K562 (cell line): ENCODE data around the gene LIX1L. TPM values are rescaled to one million over a fixed set of nuclear protein-coding genes. Genes with fewer than 3 reads are reported as not detected.
A peak's percentile ranks its signal among the peaks of the same experiment; 100 is the strongest.

Source experiments
- BRD4 ChIP-seq: fragments of 200-600 bp; sonication (generic); IDR thresholded peaks from 2 replicates; pipeline ENCODE4 v1.6.1; 2017; ENCODE audit warnings: inconsistent platforms
- DMBX1 ChIP-seq: fragments of 250-450 bp; sonication (Bioruptor Pico); IDR thresholded peaks from 2 replicates; pipeline ENCODE4 v1.8.0; 2022; ENCODE audit warnings: inconsistent platforms, mild to moderate bottlenecking, moderate library complexity, borderline replicate concordance
- E2F1 ChIP-seq: sonication (generic); formaldehyde crosslinking; IDR thresholded peaks from 2 replicates; pipeline ENCODE4 v1.8.1; 2023; ENCODE audit warnings: mild to moderate bottlenecking, missing genetic modification reagents, moderate library complexity
- ELF1 ChIP-seq: fragments of 200-800 bp; sonication (Bioruptor generic); IDR thresholded peaks from 2 replicates; pipeline ENCODE4 v1.6.1; 2016; ENCODE audit warnings: missing genetic modification characterization, missing compliant biosample characterization
- ELK3 ChIP-seq: fragments of 450-650 bp; formaldehyde crosslinking; IDR thresholded peaks from 2 replicates; pipeline ENCODE4 v1.4.0; 2020; ENCODE audit warnings: mild to moderate bottlenecking
- ETV5 ChIP-seq: sonication (generic); formaldehyde crosslinking; IDR thresholded peaks from 2 replicates; pipeline ENCODE4 v1.4.0; 2020; ENCODE audit warnings: low read depth, mild to moderate bottlenecking, missing genetic modification reagents
- ETV6 ChIP-seq, 3 experiments: fragments of 150-350 bp in 1 of 3; sonication (generic) in 1 of 3; formaldehyde crosslinking in 1 of 3; IDR thresholded peaks; 2 replicates each; pipeline versions ENCODE4 v1.6.1 to v1.8.0; 2014 to 2022; ENCODE audit warnings: borderline replicate concordance in 2 of 3, low read depth in 2 of 3, antibody characterized with exemption in 1 of 3, low read length in 1 of 3, mild to moderate bottlenecking in 1 of 3, missing genetic modification reagents in 1 of 3
- EZH2 ChIP-seq: IDR thresholded peaks from 2 replicates; pipeline ENCODE4 v1.6.1; 2012; ENCODE audit warnings: low read depth, mild to moderate bottlenecking, inconsistent platforms, low read length, borderline replicate concordance
- MAFK ChIP-seq: IDR thresholded peaks from 2 replicates; pipeline ENCODE4 v1.6.1; 2011; ENCODE audit warnings: low read length, improper control_type of control experiment
- PHB ChIP-seq: fragments of 250-450 bp; sonication (Bioruptor Pico); IDR thresholded peaks from 2 replicates; pipeline ENCODE4 v1.5.0; 2021
- POLR2A ChIP-seq: fragments of 450-650 bp; conservative IDR thresholded peaks from 2 replicates; pipeline ENCODE4 v1.6.1; 2016
- POLR3G ChIP-seq: IDR thresholded peaks from 2 replicates; pipeline ENCODE4 v1.6.1; 2011; ENCODE audit not compliant: insufficient read length, insufficient replicate concordance; ENCODE audit errors: extremely low read depth
- PTTG1 ChIP-seq: fragments of 450-650 bp; IDR thresholded peaks from 2 replicates; pipeline ENCODE4 v1.6.1; 2016; ENCODE audit warnings: low read depth, mild to moderate bottlenecking, missing genetic modification characterization, missing compliant biosample characterization
- SRSF3 ChIP-seq: fragments of 200-400 bp; formaldehyde crosslinking; IDR thresholded peaks from 2 replicates; pipeline ENCODE4 v1.6.1; 2016; ENCODE audit warnings: mild to moderate bottlenecking, low read length, moderate library complexity; ENCODE audit not compliant: insufficient read depth
- STAT5A ChIP-seq: IDR thresholded peaks from 2 replicates; pipeline ENCODE4 v1.6.1; 2012; ENCODE audit warnings: low read length, inconsistent platforms, borderline replicate concordance
- TBL1XR1 ChIP-seq, 2 experiments: IDR thresholded peaks; 2 replicates each; pipeline ENCODE4 v1.6.1; 2012; ENCODE audit warnings: improper control_type of control experiment in 2 of 2, low read length in 2 of 2, mild to moderate bottlenecking in 1 of 2
- U2AF1 ChIP-seq: fragments of 200-400 bp; formaldehyde crosslinking; optimal IDR thresholded peaks from 2 replicates; pipeline ENCODE3; 2017; ENCODE audit warnings: mild to moderate bottlenecking, low read depth, low read length, moderate library complexity
- USF2 ChIP-seq: sonication (generic); formaldehyde crosslinking; IDR thresholded peaks from 2 replicates; pipeline ENCODE4 v1.5.0; 2020; ENCODE audit warnings: missing genetic modification reagents
- ZNF232 ChIP-seq: sonication (generic); formaldehyde crosslinking; IDR thresholded peaks from 2 replicates; pipeline ENCODE4 v1.8.0; 2022; ENCODE audit warnings: mild to moderate bottlenecking, missing genetic modification reagents
- ZNF449 ChIP-seq: fragments of 250-450 bp; sonication (Bioruptor Pico); IDR thresholded peaks from 2 replicates; pipeline ENCODE4 v1.8.0; 2022; ENCODE audit warnings: moderate library complexity, mild to moderate bottlenecking, inconsistent platforms
- ZNF589 ChIP-seq: fragments of 200-800 bp; sonication (Bioruptor generic); IDR thresholded peaks from 2 replicates; pipeline ENCODE4 v1.6.1; 2016; ENCODE audit warnings: low read depth, missing genetic modification characterization, missing compliant biosample characterization
- polyA plus RNA-seq, 8 experiments: library from polyadenylated mRNA; depleted of rRNA in 4 of 8; stranded (reverse) in 5 of 8; unstranded in 3 of 8; fragments of >200 nt; fragmentation: Nextera tagmentation in 2 of 8; fragmentation: Illumina TruSeq in 1 of 8; extraction: Ambion mirVana in 2 of 8; extraction: Trizol in 1 of 8; gene quantifications; 2 replicates each; pipeline versions ENCODE4 v1.2.1 to v1.2.3, GENCODE V29; 2011 to 2014; ENCODE audit warnings: inconsistent platforms in 1 of 8, missing spikeins in 1 of 8
- total RNA-seq, 7 experiments: library from RNA; depleted of rRNA in 6 of 7; stranded (reverse); fragments of >200 nt in 6 of 7; fragmentation: Illumina TruSeq in 2 of 7; extraction: Trizol in 2 of 7; gene quantifications; 2 replicates each; pipeline versions ENCODE4 v1.2.1 to v1.2.3, GENCODE V29; 2011 to 2021; ENCODE audit warnings: low replicate concordance in 1 of 7

Gene LIX1L
- total and polyA plus RNA-seq, 9 of the 15 experiments (the other 6 are each of a cell fraction or from before 2014, with no cell fraction given), result 4.6 to 26.5 (median 12.5) TPM

- no peak for TF ChIP-seq USF2 (CRISPR knock-in tag)
- 0 out of 2 replicates have a peak, but pooled peaks have one; percentile 1 for TF ChIP-seq MAFK
- no peak for TF ChIP-seq TBL1XR1 (IDR thresholded peaks at IDR 0.05; ENCODE audit: low read length in 2 of 2)
- 0 out of 4 replicates have a peak, but pooled peaks of 1 of the 2 experiments have one; percentile 35 for TF ChIP-seq ETV6 (IDR thresholded peaks at IDR 0.05; ENCODE audit: borderline replicate concordance in 1 of 2, low read depth in 2 of 2, low read length in 1 of 2)
- TF ChIP-seq ETV6 (CRISPR knock-in tag; IDR thresholded peaks at IDR 0.05; ENCODE audit: borderline replicate concordance), result no peak
- TF ChIP-seq DMBX1 (CRISPR knock-in tag), result 0 out of 2 replicates have a peak, but pooled peaks have one; percentile 43
- no peak for TF ChIP-seq U2AF1
- TF ChIP-seq ZNF449, result no peak; the same call in 1 of the 2 replicates
- peak; percentile 49; the same call in 1 of the 2 replicates for TF ChIP-seq ZNF589 (CRISPR knock-in tag)
- TF ChIP-seq PTTG1 (tag), result 0 out of 2 replicates have a peak, but pooled peaks have one; percentile 35
- TF ChIP-seq BRD4, result peak; percentile 32
- no peak for TF ChIP-seq STAT5A
- peak; percentile 67; the same call in 1 of the 2 replicates for TF ChIP-seq PHB (CRISPR knock-in tag)
- TF ChIP-seq E2F1 (CRISPR knock-in tag), result no peak
- peak; percentile 72; the same call in 1 of the 2 replicates for TF ChIP-seq ELF1 (tag)
- TF ChIP-seq ELK3 (CRISPR knock-in tag), result no peak
- TF ChIP-seq SRSF3, result no peak
- TF ChIP-seq ETV5 (CRISPR knock-in tag), result no peak
- 0 out of 2 replicates have a peak, but pooled peaks have one; percentile 64 for TF ChIP-seq POLR2A
- TF ChIP-seq EZH2, result no peak
- no peak for TF ChIP-seq POLR3G
- no peak for TF ChIP-seq ZNF232 (CRISPR knock-in tag)
Measured at GRCh38 chr1:145979746-145980456, 22.1 kb upstream of the LIX1L start (continued).
